Anterior cingulate cortex (tissue), 58 donors: ENCODE measurements around the gene CLRN3.

ENCODE experiments used
- DNase-seq, 58 donors: peaks; one replicate each; lab custom pipeline; 2025; lab: John Stamatoyannopoulos, UW

CLRN3 gene

DNA sequence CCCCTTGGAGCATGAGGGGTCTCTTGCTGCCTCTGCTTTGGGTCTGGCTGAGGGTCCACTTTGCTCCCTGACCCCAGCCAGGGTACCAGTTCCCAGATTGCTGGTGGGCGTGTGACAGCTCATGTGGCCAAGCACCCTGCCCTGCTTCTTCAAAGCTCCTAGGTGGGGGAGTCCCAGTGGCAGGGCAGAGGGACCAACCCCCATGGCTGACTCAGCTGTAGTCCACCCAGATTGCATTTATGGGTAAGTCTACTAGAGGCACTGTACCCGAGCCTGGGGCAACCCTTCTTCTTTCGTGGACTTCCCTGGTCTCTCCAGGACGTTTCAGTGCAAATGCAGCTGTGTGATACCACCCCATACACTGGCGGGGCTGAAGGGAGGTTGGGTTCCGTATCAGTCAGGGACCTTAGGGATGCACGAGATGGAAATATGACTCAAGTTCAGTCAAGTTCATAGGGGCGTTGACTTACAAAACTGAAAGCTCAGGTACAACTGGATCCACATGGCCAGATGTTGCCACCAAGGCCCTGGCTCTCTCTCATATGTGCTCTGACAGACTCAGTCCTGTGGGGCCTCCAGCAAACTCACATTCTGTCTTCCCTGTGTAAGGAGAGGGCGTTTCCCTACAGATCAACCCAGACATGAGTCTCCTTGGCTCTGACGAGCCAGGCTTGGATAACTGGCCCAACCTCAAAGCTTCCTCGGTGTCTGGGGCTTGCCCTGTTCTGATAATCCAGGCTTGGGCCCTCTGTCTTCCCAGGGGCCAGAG, 27.7 kb upstream of the CLRN3 start:
- DNase-seq: no peak

DNA sequence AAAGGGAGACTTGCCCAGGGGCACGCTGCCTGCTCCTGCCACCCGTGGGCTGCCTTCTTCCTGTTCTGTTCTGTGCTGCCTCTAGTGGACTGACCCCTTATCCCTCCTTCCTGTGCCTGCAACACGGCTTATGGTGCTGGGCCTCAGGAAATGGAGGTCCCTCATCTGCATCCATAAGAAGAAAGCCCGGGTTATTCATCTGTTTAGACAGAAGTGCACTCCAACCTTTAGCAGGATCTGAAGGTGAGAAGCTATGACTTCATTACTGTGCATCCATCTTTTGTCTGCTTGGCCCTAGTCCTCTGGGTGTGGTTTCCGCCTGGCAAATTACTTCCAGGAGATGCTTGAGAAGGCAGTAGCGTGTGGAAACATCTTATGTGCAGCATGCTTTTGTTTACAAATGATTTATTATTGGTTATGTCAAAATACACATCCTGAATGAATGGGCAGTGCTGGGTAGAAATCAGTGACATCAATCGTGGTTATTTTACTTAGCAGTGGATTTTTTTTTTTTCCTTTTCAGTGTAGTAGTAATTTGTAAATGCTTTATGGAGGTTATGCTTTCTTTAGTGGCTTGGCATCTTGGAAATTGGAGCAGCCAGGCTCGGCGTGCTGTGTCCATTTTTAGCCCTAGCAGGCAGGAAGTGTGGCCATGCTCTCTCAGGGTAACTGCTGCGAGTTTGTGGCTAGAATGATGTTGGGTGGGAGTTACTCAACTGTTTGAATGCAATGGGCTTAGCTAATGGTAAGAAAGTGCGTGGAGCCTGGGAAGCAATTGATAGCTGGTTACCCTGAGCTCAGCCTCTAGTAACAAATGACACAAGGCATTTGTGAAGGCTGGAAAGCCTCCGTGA, 26.9 kb upstream of the CLRN3 start:
- DNase-seq: peak in 21 of 58 donors; percentile 27 to 65 (median 40)

DNA sequence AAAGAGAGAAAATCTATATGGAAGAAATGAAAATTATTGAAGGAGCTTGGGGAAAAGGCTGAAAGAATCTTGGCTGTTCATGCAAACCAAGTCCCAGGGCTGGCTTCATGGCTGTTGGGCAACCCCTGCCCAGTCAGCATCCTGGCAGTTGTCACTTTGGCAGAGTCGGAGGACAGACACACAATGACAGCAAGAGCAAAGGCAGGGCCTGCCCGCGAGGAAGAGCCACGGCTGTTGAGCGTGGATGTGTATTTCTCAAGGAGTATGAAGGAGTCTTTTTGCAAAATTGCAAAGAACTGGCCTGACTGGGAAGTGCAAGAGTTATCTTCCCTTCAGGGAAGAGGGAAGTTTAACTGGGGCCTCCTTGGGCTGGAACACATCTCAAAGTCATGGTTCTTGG, 25.8 kb upstream of the CLRN3 start:
- peak in 6 of 58 donors; percentile 20 to 54 (median 38) for DNase-seq

DNA sequence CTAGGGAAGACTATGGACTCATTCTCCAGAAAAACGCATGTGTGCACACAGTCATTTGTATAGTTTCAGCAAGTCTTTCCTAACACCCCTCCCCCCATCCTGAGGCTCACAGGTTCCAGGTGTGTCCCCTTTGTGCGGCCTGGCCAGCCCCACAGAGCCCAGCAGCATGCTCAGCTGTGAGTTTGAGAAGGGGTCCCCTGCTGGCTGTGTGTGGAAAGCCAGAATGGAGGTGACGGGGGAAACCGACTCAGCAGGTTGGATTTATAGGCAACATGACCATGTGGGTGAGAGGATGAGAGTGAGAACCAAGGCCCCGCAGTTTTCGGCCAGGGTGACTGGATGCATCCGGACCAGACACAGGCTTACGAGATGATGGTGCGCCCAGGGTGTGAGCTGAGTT, 24.1 kb upstream of the CLRN3 start:
- DNase-seq: no peak

DNA sequence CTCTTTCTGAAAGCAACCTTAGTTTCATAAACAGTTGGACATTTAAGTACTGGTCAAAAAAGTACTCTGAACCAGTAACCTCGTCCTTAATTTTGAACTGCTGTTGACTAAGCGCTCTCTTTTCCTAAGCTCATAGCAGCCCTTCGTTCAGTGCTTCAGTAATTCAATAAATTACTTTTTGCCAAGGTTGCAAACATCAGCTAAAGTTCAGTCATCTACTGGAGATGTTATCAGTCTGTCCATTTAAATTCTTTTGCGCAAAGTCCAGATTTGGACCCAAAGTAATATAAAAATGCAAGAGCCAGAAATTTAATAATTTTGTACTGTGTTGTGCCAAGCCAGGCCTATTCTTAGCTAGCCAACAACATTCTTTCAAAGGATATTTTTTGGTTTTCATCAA, 22.6 kb upstream of the CLRN3 start:
- DNase-seq: no peak

DNA sequence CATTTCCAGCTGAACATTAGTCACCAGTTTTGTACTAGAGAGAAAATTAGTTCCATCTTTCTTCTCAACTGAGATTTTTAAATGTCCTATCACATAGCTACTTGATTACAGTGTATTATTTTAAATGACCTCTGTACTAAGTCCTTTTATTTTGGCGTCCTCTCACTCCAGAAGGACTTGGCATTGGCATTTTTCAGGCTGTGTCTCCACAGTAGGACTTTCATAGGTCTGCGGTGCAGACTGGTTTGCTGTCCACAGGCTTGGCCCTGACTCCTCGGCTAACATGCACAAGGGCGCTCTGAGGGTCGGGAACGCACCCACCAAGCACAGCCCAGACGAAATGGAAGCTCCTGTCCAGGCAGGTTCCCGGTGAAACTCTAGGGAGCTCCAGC, 20.6 kb upstream of the CLRN3 start:
- DNase-seq: no peak

DNA sequence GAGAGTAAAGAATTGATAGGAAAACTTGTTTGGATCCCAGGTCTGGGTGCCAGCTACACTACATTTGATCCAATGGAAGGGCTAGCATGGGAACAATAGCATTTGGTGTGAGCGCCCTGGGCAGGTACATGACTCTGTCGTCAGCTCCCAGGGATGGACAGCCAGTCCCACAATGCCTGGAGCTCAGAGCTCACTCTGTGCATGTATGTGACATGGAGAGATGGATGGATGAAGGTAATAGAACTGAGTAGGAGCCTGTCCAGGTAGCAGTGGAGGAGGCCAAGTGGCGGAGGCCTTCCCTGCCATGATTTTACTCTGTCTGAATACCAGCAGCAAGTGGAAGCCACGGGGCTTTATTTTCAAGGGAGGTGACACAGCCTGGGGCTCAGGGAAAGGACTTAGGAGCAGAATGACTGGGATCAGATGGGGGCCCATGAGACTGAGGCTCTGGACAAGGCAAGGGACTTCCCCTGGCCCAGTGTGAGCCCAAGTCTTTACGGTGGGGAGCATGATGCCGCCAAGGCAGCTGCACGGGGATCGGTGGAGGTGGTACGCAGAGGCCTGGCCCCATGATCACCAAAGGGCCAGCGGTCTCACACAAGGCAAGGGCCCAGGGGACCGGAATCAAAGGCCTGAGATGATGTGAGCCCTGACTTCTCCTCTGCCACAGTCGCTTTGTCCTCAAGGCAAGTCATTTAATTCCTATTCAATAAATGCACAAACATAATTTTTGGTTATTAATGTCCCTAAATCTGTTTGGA, 20.0 kb upstream of the CLRN3 start:
- DNase-seq: no peak

DNA sequence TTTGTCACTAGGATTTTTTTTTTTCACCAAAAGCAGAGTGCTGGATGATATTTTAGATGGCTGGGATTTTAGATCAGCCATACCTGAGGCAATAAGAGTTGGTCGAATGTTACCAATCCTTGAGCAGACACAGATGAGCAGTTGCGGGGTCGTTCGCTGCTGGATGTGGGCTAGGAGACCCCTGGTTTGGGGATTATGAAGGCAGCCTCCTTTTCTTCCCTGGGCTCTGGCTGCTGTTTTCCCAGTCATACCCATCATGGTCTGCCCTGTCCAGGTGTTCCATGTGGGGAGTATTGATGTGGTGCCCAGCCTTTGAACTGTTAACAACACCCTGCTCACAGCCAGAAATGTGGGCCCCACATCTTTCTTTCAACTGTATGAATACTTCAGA, 19.1 kb upstream of the CLRN3 start:
- DNase-seq: no peak

DNA sequence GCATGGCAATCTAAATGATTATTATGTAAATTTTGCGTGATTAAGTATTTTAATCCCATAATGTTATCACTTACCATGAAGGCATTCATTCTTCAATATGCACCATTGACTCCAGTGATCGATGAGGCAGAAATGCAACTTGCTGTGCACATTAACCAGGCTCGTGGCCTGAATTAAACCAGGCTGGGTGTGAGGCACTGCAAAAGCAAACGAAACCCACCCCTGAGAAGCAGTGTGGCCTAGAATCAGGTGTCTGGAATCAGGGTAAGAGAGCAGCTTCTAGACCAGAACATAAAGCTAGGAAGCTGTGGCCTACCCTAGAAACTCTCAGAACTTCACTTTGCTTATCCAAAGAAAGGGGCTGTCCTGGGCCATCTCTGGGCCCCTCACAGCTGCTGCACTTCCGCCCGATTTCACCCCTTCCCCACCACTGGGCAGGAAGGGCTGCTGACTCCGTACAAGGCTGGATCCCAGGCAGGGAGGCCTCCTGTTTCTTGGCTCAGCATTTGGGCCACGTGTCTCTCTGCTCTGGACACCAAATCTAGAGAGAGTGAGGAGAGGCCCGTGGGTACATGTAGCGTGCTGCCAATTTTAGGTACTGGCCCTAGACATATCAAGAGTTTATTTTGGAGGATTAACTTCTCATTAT, 18.6 kb upstream of the CLRN3 start:
- peak in 1 of 58 donors; percentile 18 for DNase-seq

DNA sequence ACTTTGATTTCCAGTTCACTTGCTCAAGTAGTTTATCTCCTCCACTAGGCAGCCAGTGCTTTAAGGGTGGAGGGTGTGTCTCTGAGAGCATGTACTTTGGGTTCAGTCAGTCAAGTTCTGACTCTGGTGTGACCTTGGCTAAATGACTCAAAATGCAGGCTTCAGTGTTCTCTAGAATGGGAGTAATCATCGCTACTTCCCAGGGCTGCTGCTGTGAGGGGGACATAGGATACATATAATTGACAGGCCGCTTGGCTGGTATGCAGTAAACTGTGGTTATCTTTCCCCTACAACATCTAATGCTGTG, 17.7 kb upstream of the CLRN3 start:
- no peak for DNase-seq

DNA sequence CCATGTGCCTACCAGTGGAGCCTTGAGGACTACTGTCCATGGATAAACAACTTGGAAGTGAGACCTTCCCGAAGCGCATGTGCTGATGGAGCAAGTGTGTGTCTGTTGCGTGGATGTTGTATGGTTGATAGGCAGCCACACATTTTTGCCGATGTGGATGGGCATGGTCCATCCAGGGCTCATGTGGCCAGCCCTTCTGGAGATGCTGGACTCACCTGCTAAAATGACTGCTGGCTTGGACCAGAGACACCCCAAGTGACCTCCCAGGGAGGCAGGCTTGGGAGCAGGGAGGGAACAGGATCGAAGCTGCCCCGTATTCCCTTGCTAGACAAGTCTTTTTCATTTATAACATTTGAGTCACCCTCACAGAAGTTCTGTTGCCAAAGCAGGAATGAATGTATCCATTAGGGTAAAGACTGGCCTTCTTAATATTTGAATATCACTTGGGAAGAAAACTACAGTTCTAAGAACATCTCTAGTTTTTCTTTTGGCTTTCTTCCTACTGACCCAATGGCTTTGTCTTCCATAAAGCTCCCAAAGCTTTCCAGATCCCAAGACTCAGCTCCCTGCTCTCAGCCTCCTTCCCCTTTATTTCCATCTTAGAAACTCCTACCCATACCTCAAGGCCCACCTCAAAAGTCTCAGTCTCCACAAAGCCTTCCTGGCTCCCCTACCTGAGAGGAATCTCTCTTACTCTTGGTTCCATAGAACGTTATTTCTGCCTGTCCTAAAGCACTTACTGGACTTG, 17.1 kb upstream of the CLRN3 start:
- no peak for DNase-seq

DNA sequence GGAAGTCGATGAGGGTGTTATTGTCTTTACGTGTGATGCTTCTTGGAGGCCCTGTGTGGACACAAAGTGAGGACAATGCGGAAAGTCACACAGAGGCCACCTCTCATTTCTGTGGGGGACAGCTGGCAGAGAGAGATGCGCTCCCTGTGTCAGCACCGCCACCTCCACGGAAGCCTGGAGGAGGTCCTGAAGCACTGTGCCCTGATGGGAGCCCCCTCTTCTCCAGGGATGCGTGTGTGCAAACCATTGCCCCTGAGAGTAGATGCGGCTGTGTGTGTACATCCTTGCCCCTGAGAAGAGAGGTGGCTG, 16.2 kb upstream of the CLRN3 start:
- no peak for DNase-seq

DNA sequence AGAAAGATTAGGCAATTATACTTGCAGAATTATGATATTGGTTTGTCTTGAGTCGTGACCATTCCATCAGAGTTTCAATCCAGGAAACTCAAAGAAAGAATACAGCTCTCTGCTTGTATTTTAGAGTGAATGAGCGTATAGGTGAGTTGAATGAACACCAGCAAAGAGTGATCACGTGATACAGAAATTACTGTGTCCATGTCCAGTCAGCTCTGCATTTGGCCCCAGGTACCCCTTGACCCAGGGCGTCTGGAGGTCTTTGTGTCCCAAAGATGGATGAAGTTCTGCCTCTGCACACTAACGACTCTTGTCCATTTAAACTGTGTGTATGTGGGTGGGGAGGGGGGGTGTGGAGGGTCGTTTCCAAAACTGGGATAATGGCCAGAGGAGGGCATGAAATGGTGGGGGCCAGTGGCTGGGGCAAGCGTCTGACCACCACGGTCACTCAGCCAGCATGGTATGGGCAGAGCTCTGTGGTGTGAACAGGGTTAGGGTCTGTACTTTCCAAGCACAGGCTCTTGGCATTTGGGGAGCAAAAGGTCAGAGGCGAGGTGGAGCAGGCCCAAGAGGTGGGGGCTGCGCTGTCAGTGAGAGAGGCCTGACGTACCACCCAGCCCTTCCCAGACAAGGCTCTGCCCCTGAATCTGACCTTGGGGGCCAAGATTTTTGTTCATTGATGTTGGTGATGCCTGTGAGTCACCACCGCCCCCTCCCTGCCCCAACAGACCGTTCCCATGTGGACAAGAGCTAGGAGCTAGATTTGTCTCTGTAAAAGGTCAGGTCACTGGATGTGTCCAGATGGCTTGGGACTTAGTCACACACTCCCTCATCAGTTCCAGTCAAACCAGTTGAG, 15.6 kb upstream of the CLRN3 start:
- DNase-seq: peak in 3 of 58 donors; percentile 32 to 59 (median 51)

DNA sequence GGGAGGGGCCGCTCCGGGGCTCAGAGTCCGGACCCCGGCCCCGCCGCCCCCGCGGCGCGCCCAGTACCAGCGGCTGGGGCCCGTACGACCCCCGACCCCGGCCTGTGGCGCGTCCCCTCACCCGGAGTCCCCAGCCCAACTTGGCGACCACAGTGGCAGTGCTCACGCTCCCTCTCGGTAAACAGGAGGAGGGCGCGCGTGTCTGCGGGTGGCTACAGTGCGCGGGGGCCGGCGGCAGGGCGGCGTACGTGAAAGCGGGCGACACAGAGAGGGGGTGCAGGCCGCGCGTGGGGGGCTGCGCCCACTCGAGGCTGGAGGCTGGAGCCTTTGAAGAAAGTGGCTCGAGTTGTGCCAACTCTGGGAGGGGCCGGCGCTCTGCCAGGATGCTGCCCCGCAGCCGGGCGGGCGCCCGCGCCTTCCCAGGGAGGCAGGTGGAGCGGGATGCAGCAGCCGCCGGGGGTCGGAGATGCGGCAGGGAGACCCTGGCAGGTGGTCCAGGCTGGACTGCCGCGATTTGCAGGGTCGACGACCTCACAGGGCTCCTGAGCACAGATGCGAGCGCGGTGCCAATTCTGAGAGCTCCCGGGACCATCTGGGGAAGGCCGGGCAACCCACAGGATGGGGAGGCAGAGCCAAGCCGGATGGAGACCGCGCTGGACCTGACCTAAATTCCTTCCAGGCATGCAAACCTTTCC, 14.8 kb upstream of the CLRN3 start:
- DNase-seq: peak in 25 of 58 donors; percentile 26 to 60 (median 54)

DNA sequence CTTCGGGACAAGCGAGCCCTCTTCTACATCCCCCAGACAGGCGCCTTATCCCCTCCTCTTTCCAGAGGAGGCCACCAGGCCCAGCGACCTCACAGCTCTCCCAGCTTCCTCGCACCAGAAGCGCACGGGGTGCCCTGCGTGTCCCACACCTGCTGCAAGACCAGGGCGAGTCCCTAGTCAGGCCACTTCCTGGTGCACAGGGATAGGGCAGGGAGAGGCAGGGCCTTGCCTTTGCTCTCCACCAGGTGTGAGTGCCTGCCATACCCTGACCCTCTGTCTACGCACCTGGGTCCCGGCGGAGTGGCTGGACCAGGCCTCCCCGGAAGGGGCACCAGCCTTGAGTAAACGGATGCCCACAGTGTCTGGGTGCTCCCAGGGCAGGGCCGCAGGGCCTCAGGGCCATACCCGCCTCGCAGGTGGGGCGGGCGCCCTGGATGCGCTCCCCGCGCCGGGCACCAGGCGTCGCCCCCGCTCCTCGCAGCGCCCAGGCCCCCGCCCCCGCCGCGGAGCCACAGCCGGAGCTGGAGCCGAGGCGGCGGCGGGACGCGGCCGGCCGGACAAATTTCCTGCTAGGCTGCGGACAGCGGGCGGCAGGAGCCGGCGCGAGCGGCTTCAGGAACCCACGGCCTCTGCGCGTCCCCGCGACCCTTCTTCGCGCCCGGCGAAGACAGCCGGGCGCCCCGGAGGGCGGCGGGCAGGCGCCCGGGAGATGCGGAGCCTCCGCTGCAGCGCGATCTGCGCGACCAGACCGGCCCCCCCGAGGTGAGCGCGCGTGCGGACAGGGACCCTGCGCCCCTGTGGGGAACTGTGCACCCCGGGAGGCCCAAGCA, 14.0 kb upstream of the CLRN3 start, which contains the start of gene PTPRE:
PTPRE (plus strand) TSS at position 556 of the 830 bp plus-strand sequence. CDS start 133,779 bp downstream, outside the sequence.
- peak in 45 of 58 donors; percentile 26 to 74 (median 53) for DNase-seq

DNA sequence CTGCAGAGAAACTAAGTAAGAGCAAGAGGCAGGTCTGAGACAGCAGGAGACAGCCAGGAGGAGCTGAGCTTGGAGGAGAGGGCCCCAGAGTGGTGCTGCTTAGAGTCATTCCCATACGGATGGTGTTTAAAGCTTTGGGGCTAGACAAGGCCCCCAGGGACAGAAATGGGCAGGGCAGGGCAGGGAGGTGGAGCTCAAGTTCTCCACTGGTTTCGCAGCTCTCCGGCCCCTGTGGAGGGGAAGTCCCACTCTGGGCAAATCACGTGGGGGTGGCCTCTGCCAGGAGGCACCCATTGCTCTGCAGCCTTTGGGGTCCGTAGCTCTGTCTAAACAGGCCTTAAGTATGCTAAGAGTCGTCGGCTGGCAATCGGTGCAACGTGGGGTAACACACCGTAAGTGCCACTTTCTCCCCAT, 13.1 kb upstream of the CLRN3 start:
- DNase-seq: no peak
